Inflammatory macrophage treated with lipopolysaccharide for 1 hour (primary cell): Measurements from ENCODE around the gene LCN2.

Source experiments
- DNase-seq, 2 donors: peaks; one replicate each; pipeline ENCODE4 v3.0.0-alpha.2; 2020 to 2022

The LCN2 gene

DNA sequence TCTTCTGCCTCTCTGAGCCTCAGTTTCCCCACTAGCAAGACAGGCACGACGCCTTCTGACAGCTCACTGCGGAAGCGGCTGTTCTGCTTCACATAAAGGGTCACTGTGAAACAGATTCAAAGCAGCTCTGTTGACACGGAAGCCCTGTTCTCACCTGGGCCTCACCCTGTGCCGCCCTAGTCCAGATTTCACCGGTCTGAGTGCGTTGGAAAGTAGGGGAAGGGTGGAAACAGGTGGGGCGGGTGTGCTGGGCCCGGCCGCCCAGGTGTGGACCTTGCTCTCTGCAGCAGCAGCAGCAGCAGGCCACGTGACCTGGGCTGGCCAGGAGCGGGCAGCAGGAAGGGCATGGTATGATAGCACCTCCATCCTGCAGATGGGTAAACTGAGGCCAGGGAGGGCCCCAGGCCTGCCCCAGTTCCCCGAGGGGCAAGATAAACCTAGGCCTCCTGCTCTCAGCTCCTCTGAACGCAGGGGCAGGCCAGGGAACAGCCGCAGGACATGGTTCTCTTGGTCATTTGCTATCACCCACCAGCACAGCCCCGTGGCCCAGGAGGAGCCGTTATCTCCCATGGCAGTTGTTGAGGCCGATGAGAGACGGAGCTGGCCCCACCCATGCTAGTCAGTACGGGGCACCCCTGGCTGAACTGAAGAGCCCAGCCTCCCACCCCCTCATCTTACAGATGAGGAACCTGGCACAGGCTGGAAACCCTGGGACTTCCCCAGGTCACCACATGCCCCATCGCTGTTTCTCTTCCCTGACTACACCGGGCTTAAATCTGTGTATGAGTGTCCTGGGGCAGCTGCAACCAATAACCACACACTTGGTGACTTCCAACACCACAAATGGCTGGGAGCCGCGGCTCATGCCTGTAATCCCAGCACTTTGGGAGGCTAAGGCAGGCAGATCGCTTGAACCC lies 33.8 kb upstream of the LCN2 start:
- peak; percentile 89 to 97 for DNase-seq

DNA sequence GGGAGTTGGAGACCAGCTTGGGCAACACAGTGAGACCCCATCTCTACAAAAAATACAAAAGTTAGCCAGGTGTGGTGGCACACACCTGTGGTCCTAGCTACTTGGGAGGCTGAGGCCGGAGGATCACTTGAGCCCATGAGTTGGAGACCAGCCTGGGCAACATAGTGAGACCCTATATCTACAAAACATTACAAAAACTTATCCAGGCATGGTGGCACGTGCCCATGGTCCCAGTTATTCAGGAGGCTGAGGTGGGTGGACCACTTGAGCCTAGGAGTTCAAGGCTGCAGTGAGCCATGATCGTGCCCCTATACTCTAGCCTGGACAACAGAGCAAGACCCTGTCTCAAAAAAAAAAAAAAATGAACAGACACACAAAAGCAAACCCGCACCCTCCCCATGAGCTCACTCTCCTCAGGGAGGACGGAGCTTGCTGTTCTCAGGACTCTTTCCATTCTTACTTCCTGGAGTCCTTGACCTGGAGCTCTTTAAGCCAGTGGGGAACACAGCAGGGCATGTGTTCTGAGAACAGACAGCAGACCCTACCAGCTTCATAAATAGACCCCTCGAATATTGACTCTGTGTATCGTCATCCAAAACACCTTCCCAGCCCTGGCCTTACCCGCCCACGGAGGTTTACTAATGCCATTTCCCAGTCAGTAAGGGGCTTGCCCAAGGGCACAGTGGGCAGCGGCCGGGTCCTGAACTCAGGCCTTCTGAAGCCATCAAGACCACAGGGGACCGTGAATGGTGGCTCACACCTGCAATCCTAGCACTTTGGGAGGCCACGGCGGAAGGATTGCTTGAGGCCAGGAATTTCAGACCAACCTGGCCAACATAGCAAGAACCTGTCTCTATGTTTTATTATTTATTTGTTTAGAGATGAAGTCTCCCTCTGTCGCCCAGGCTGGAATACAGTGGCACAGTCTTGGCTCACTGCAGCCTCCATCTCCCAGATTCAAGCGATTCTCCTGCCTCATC lies 32.9 kb upstream of the LCN2 start:
- no peak for DNase-seq

GRCh38 chr9:128117613-128118471 lies 31.4 kb upstream of the LCN2 start:
- peak; percentile 77 to 100 for DNase-seq

DNA sequence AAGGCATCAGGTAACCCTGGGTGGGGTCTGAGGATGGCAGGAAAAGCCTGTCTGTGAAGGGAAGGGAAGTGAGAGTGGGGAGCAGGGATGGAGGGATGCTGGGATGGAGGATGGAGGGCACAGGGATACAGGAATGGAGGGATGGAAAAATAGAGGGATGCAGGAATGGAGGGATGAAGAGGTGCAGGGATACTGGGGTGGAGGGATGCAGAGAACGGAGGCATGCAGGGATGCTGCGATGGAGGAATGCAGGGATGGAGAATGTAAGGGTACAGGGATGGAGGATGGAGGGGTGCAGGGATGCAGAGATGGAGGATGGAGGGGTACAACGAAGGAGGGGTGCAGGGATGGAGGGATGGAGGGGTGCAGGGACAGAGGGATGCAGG lies 30.8 kb upstream of the LCN2 start:
- DNase-seq: no peak

GRCh38 chr9:128118971-128119665 lies 30.1 kb upstream of the LCN2 start:
- no peak for DNase-seq

DNA sequence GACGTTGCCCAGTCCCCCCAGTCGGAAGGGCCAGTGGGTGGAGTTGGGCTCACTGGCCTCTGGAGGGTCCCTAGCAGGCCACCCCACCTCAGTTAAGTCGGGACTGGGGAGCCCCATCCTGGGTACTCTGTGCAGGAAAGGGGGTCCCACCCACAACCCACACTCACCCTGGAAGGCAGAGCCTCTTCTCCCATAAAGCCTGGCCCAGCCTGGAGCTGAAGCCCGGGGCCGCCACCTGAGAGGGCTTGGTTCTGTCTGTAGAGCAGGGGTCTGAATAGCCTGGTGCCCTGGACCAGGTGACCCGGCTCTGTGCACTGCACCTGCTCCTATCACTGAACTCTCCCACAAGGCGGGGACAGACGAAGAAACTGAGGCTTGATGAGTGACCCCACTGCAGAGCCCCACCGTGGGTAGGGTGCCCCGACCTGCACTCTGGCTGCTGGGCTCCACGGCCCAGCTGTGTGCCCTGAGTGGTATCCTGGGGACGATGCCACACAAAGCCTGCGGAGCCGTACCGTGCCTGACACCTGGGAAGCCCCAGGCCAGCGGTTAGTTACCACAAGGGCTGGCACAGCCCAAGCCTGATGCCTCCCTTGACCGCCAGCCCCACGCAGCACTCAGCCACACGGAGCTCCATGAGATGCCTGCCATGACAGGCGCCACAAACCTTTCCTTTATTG lies 29.1 kb upstream of the LCN2 start:
- DNase-seq: no peak

- no peak for DNase-seq
Observed at GRCh38 chr9:128120741-128121465, 28.4 kb upstream of the LCN2 start.

DNA sequence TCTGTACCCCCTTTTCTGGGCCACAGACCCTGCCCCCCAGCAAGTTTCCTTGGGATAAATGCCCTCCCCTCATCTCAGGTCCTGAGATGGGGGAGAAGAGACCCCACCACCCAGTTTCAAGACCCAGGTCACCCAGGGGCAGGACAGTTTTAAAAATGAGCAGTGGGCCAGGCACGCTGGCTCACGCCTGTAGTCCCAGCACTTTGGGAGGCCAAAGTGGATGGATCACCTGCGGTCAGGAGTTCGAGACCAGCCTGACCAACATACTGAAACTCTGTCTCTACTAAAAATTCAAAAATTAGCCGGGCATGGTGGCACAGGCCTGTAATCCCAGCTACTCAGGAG lies 27.8 kb upstream of the LCN2 start:
- no peak for DNase-seq

GRCh38 chr9:128121924-128122808 lies 27.1 kb upstream of the LCN2 start:
- DNase-seq: no peak

GRCh38 chr9:128122809-128123175 lies 26.5 kb upstream of the LCN2 start:
- no peak for DNase-seq

DNA sequence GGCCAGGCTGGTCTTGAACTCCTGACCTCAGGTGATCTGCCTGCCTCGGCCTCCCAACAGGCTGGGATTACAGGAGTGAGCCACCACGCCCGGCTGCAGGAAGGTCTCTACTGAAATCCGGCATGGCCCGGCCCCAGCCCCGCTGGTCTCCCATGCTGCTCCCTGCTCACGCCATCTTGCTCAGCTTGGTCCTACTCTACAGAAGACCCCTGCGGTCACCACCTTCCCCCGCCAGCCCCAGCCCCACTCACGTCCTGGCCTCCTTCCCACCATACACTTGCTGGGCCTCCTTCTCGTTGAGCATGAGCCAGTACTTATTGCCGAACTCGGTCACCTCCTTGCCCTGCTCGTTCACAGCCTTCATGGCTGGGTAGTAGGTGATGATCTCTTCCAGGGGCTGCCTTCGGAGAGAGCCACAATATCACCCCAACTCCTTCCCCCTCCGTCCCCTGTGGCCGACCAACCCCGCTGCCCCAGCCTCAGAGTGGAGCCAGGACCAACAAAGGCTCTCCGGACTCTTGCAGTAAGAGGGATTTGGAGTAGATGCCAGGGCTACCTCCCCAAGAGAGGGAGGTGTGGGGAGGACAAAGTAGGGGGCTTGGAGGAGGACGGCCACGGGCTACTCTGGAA lies 25.7 kb upstream of the LCN2 start:
- no peak for DNase-seq

DNA sequence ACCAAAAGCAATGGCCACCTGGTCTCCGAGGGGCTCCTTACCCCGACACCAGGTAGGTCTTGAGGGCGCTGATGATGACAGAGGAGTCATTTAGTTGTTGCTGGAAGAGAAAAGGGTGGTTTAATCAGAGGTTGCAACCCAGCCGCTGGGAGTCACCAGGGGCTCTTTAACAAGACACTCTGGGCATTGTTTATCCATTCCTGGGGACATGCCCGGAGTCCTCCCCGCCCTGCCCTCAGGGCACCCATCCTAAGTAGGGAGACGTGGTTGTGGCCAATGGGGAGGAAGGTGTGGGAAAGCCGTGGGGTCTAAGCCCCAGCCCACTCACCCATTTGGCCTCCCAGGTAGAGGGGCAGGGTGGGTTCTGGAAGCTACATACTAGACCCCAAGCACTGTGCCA lies 24.8 kb upstream of the LCN2 start:
- DNase-seq: no peak

GRCh38 chr9:128124873-128125579 lies 24.2 kb upstream of the LCN2 start:
- DNase-seq: peak; percentile 70 to 79

DNA sequence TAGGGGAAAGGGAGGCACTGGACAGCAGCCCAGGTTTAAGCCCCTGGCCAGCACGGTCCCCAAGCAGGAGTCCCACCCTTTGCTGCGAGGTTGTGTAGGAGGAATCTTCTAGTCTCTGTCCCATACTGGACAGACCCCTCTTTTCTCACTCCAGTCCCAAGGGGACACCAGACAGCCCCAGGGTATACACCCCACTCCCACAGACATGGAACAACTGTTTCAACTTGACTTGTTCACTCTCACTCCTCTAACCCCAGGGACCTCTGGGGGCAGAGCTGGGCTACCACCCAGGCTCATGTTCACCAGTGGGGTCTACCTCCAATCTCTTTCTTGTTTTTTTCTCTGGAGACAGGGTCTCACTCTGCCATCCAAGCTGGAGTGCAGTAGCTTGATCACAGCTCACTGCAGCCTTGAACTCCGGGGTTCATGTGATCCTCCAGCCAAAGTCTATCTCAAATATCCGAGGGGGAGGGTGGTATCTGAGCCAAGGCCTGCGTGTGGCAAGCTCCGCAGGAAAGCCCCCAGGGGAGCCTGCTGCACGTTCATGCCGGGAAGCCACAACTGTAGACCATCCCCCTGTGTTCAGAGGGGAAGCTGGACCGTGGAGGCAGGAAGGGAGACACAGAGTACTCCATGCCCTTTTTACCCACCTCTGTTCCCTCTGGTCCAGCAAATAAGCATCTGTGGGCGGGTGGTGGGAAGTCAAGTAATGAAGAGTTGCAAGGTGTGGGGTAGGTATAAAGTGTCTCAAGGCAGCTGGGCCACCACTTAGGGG lies 23.5 kb upstream of the LCN2 start:
- DNase-seq: no peak

- DNase-seq: peak; percentile 77 to 84
Observed at GRCh38 chr9:128127568-128127989, 21.7 kb upstream of the LCN2 start, which contains the start of gene PTGES2. Gene PTGES2, minus strand, starts transcription at chr9:128127729. Its CDS starts 12 bp downstream, at chr9:128127717.

DNA sequence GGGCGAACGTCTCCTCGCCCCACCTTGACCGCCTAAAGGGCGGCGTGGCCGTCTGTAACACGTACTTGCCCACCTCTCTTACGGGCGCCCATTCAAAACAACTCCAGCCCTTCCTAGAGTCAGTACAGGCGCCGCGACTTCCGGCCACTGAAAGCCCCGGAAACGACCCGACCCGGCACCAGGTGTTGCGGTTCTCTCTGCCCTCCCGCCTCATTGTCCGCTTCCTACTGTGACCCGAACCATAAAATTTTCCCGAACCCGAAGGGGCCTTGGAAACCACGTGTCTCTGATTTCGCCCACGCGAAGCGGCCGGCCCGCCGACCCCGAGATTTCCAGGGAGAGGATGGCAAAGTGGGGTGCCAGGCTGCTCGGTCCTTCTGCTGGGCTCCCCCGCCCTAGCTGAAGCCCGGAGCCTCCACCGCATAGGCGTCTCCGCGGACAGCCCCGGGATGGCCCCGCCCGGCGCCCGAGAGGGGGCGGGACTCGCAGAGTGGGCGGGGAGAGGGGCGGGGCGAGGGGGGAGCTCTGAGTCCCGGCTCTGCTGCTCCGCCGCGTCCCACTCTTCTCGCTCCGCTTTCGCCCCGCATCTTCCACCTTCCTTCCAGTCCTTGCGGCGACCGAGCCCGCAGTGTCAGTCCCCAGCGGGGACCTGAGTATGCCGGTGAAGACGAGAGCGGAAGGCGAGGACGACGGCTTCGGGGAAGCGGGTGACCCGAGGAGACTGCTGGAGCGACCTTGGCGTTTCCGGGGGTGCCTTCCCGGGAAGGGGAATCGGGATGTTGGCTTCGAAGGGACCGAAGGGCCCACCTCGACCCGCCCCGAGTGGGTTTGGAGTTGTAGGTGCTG lies 21.0 kb upstream of the LCN2 start:
- peak; percentile 79 to 86 for DNase-seq
